ENCODE results near the gene MAT1A.
"Not testable (repeated sequence)": the region's sequence is repeated elsewhere in the genome, so short reads cannot be mapped to it uniquely, and the experiment has no call there.

DNA sequence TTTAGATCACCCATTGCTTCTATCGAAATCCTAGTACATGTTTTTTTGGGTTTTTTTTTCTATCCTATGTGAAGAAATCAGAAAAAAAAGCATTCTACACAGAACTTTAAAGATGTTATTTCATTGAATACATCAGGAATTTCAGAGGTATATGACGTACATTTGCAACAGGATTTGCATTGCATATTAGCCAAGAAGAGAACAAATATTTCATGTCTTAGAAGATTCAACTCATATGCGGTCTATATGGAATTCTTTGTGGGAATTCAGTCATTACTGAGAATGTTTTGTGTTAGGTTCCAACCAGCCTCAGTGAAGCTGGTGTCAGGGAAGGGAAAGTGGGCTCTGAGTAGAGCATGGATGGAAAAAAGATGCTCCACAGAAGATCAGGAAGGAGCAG, 45.1 kb downstream of the MAT1A start:
- TF ChIP-seq, protein P1, sequence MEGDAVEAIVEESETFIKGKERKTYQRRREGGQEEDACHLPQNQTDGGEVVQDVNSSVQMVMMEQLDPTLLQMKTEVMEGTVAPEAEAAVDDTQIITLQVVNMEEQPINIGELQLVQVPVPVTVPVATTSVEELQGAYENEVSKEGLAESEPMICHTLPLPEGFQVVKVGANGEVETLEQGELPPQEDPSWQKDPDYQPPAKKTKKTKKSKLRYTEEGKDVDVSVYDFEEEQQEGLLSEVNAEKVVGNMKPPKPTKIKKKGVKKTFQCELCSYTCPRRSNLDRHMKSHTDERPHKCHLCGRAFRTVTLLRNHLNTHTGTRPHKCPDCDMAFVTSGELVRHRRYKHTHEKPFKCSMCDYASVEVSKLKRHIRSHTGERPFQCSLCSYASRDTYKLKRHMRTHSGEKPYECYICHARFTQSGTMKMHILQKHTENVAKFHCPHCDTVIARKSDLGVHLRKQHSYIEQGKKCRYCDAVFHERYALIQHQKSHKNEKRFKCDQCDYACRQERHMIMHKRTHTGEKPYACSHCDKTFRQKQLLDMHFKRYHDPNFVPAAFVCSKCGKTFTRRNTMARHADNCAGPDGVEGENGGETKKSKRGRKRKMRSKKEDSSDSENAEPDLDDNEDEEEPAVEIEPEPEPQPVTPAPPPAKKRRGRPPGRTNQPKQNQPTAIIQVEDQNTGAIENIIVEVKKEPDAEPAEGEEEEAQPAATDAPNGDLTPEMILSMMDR (IDR thresholded peaks at IDR 0.05; ENCODE audit: control extremely low read depth in 1 of 3, insufficient read depth in 1 of 3, low read depth in 1 of 3, low read length in 3 of 3) = not testable (repeated sequence)
- not testable (repeated sequence) for TF ChIP-seq EZH2 (IDR thresholded peaks at IDR 0.05; ENCODE audit: low read depth, low read length, severe bottlenecking); SP1 (IDR thresholded peaks at IDR 0.05; ENCODE audit: low read depth, low read length); CREB1 (IDR thresholded peaks at IDR 0.05); RAD21 (IDR thresholded peaks at IDR 0.05 in 1 of 2, conservative IDR thresholded peaks at IDR 0.05 in 1 of 2; ENCODE audit: low read depth in 2 of 2, low read length in 2 of 2); YY1 (IDR thresholded peaks at IDR 0.05; ENCODE audit: low read depth, low read length); POLR2A (IDR thresholded peaks at IDR 0.05; ENCODE audit: control extremely low read depth in 1 of 2, low read depth in 2 of 2, low read length in 2 of 2); GABPA (IDR thresholded peaks at IDR 0.05; ENCODE audit: borderline replicate concordance, insufficient read depth, low read length); CHD2 (IDR thresholded peaks at IDR 0.05; ENCODE audit: low read length); SP2 (IDR thresholded peaks at IDR 0.05; ENCODE audit: low read length)
